A673 (cell line): ENCODE data around the gene SLX9.

Source experiments
- EZH2 ChIP-seq: fragments of 200-600 bp; sonication (generic); IDR thresholded peaks from 2 replicates; pipeline ENCODE4 v1.6.1; 2017; ENCODE audit warnings: borderline replicate concordance, low read depth, mild to moderate bottlenecking, mixed read lengths, antibody characterized with exemption, low read length; ENCODE audit not compliant: poor library complexity, severe bottlenecking
- TF ChIP-seq, protein P1 (sequence below): fragments of 300-800, 200-600 bp; sonication (generic); conservative IDR thresholded peaks from 2 replicates; pipeline ENCODE4 v1.5.1; 2017; ENCODE audit warnings: low read depth, mild to moderate bottlenecking, antibody characterized with exemption, low read length, moderate library complexity, mixed read lengths

DNA sequence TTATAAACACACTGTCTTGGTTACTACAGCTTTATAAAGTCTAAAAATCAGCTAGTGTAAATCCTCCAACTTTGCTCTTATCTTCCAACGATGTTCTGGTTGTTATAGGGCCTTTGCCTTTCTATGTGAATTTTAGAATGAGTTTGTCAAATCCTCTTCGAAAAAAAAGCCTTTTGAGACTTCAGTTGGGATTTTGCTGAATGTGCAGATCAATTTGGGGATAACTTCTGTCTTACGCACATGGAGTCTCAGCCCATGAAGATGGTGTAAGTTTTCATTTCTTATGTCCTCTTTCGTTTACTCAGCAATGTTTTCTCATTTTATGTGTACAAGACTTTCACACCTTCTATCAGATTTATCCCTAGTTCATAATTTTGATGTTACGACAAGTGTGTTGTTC lies 69.8 kb downstream of the SLX9 start:
- TF ChIP-seq, protein P1, sequence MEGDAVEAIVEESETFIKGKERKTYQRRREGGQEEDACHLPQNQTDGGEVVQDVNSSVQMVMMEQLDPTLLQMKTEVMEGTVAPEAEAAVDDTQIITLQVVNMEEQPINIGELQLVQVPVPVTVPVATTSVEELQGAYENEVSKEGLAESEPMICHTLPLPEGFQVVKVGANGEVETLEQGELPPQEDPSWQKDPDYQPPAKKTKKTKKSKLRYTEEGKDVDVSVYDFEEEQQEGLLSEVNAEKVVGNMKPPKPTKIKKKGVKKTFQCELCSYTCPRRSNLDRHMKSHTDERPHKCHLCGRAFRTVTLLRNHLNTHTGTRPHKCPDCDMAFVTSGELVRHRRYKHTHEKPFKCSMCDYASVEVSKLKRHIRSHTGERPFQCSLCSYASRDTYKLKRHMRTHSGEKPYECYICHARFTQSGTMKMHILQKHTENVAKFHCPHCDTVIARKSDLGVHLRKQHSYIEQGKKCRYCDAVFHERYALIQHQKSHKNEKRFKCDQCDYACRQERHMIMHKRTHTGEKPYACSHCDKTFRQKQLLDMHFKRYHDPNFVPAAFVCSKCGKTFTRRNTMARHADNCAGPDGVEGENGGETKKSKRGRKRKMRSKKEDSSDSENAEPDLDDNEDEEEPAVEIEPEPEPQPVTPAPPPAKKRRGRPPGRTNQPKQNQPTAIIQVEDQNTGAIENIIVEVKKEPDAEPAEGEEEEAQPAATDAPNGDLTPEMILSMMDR: no peak
- TF ChIP-seq EZH2: no peak
